GM12874 (cell line): ENCODE measurements around the gene ZIM2.

Source experiments
- CTCF ChIP-seq: IDR thresholded peaks from 2 replicates; pipeline ENCODE4 v1.5.1; 2011; ENCODE audit warnings: low read depth, mild to moderate bottlenecking, control low read depth, low read length, moderate library complexity; ENCODE audit not compliant: insufficient read depth

Gene ZIM2

GRCh38 chr19:56765137-56765536 lies 75.4 kb downstream of the ZIM2 start:
- no peak for TF ChIP-seq CTCF

- no peak for TF ChIP-seq CTCF
Observed at GRCh38 chr19:56764196-56764695, 76.3 kb downstream of the ZIM2 start.

GRCh38 chr19:56760842-56761241 lies 79.7 kb downstream of the ZIM2 start:
- no peak for TF ChIP-seq CTCF

- TF ChIP-seq CTCF: no peak
Observed at GRCh38 chr19:56759531-56759930, 81.0 kb downstream of the ZIM2 start.

GRCh38 chr19:56751078-56751489 lies 89.4 kb downstream of the ZIM2 start:
- no peak for TF ChIP-seq CTCF

- TF ChIP-seq CTCF: no peak
Observed at GRCh38 chr19:56750658-56751057, 89.9 kb downstream of the ZIM2 start.

GRCh38 chr19:56748378-56748777 lies 92.1 kb downstream of the ZIM2 start:
- TF ChIP-seq CTCF: no peak
